ENCODE results near the gene AP3M1.

Gene AP3M1

GRCh38 chr10:74079028-74079935, 71.3 kb downstream of the AP3M1 start:
- DNase-seq: no peak

GRCh38 chr10:74078037-74078436, 72.6 kb downstream of the AP3M1 start:
- DNase-seq: no peak

GRCh38 chr10:74077416-74077815, 73.2 kb downstream of the AP3M1 start:
- no peak for DNase-seq

GRCh38 chr10:74076961-74077360, 73.7 kb downstream of the AP3M1 start:
- DNase-seq: no peak

GRCh38 chr10:74075906-74076305, 74.7 kb downstream of the AP3M1 start:
- no peak for DNase-seq

- DNase-seq: no peak
Measured at GRCh38 chr10:74072503-74072902, 78.1 kb downstream of the AP3M1 start.

- no peak for DNase-seq
Measured at GRCh38 chr10:74071157-74071556, 79.5 kb downstream of the AP3M1 start.

All from GF-D8 (cell line).